ENCODE measurements around the gene WDR86. TPM values are rescaled to one million over a fixed set of nuclear protein-coding genes. Genes with fewer than 3 reads are reported as not detected.

The WDR86 gene
- total and polyA plus RNA-seq, 2 of the 8 experiments (the other 6 are each of a cell fraction or from before 2014, with no cell fraction given) = 12.7 to 15.8 TPM

DNA sequence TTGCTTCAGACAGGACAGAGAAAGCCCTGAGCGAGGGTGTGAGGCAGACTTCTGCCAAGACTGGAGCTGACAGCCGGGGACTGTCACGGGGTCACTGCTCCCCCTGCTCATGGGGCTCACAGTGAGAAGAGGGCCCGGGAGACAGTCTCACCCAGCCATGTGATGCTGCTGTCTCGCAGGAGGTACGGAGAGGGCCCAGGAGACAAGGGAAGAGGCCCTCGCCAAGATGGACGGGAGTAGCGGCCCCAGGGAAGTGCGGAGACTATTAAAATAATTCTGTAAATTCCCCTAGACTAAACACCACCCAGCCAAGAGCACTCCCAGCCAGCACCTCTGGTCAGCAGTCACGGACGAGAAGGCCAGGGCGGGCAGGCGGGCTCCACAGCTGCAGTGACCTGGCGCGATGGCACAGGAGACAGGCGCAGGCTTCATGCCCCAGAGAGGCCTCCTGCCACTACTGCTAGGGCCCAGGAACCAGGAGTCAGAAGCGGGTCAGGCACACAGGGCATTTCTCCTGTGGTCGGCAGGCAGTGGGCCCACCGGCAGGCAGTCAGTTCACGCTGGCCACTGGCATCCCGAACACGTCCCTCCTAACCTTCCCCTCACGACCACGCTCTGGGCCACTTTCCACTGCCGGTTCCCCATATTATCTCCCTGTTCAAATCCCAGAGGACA is 24.1 kb downstream of the WDR86 start (continued):
- TF ChIP-seq CHD7 (IDR thresholded peaks at IDR 0.05; ENCODE audit: insufficient replicate concordance, low read length) (no peak), SUZ12 (IDR thresholded peaks at IDR 0.05; ENCODE audit: low read length) (no peak), RXRA (IDR thresholded peaks at IDR 0.05; ENCODE audit: insufficient read depth, low read depth, low read length) (no peak), CBX8 (IDR thresholded peaks at IDR 0.05; ENCODE audit: borderline replicate concordance, low read depth, low read length) (no peak), SIX5 (IDR thresholded peaks at IDR 0.05; ENCODE audit: low read depth, low read length) (no peak), CTCF (IDR thresholded peaks at IDR 0.05; ENCODE audit: control extremely low read depth in 1 of 3, insufficient read depth in 1 of 3, low read depth in 1 of 3, low read length in 3 of 3) (no peak), CHD1 (IDR thresholded peaks at IDR 0.05; ENCODE audit: low read depth, low read length) (no peak)
